Activated CD4-positive, alpha-beta T cell treated with anti-CD3 and anti-CD28 coated beads, Interleukin-10, Interleukin-2, amounts not matched to agents 100 ng/mL and 50 ng/mL, durations not matched to agents 16 hours and 8 hours (primary cell): ENCODE results near the gene UBAP1L.
"Not testable (repeated sequence)": the region's sequence is repeated elsewhere in the genome, so short reads cannot be mapped to it uniquely, and the experiment has no call there.

ENCODE experiments used
- DNase-seq: peaks from one replicate; pipeline ENCODE4 v3.0.0-alpha.2; 2020

UBAP1L gene

DNA sequence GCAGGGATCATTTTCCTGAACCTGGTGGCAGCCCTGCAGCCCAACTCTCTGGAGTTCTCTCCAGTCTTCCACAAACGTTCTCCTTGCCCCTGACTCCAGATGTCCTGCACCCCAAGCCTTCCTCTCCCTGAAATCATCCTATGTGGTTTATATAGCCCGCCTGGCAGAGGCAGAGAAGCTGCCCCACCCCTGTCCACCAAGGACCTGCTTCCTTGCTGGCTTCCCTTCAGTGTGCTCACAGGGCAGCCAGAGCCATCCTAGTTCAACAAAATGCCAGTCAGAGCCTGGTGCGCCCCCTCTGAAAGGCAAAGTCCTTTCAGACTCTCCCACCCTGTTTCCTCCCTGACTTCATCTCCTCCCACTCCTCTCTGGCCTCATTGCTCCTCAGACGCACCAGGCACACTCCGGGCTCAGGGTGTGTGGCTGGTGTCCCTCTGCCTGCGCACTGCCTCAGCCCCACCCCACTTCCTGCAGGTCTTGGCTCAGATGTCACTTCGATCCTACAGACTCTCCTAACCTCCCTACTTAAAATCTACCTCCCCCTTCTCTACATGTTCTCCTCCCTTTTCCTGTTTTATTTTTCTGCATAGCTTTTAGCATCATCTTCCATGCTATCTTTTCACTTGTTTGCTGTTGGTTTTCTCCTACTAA lies 32.6 kb downstream of the UBAP1L start:
- no peak for DNase-seq

DNA sequence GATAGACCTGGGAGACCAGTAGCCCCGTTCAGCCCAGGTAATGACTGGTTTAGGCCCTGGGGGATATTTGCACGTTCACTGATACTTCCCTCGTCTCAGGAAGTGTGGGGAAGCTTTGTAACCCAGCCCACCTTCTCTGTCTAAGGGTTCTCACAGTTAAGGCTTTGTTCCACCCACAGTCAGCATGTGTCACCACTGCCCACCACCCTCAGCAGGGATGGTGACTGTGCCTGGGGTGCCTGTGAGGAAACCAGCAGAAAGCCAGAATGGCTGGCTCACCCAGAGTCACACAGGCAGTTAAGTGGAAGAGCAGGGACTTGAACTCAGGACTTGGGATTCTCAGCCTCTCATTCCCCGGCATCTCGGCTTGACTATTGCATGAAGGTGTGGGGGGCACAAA lies 33.2 kb downstream of the UBAP1L start:
- no peak for DNase-seq

DNA sequence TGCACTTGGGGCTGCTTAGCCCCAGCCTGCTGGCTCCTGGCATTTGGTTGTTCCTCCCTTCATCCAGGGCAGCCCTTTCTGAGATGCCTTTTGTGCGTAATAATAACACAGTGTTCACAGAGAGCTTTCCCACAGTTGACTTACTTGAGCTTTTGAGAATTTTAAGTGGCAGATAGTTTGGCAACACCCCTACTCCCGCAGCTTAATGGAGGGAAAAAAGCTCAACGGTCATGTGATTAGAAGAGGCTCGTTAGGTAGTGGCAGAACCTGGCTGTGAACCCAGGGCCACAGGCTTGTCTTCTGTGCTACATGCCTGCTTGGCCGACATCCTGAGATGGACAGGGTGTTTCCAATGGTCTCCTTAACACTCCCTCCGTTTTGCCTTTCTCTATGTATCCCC lies 33.7 kb downstream of the UBAP1L start:
- DNase-seq, result no peak

DNA sequence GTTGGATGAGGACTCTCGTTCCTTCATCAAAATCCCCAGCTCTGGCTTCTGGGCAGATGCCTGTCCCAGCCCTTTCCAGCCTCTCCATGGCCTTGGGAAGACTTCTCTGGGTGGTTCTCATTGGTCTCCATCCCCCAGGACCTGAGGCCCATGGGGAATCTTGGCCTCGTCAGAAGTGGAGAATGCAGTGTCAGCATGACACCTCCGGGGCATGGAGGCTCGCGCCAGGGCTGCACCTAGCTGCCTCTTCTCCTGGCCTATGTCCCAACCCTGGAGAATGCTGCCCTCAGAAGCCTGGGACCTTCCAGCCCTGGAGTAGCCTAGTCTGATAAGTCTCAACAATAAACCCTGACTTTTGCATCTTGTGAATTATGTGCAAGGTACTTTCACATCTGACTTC lies 35.4 kb downstream of the UBAP1L start:
- no peak for DNase-seq

DNA sequence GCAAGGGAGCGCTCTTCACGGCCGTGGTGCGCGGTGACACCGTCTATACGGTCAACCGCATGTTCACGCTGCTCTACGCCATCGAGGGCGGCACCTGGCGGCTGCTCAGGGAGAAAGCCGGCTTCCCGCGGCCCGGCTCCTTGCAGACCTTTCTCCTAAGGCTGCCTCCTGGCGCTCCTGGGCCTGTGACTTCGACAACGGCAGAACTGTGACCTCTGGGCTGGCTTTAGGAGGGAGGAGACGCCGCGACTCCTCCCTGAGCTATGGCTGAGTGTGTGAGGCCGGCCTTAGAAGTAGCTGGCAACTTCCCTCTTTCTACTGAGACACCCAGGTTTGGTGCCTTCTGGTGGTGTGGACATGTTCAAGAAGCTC lies 37.0 kb downstream of the UBAP1L start:
- peak; percentile 54 for DNase-seq

DNA sequence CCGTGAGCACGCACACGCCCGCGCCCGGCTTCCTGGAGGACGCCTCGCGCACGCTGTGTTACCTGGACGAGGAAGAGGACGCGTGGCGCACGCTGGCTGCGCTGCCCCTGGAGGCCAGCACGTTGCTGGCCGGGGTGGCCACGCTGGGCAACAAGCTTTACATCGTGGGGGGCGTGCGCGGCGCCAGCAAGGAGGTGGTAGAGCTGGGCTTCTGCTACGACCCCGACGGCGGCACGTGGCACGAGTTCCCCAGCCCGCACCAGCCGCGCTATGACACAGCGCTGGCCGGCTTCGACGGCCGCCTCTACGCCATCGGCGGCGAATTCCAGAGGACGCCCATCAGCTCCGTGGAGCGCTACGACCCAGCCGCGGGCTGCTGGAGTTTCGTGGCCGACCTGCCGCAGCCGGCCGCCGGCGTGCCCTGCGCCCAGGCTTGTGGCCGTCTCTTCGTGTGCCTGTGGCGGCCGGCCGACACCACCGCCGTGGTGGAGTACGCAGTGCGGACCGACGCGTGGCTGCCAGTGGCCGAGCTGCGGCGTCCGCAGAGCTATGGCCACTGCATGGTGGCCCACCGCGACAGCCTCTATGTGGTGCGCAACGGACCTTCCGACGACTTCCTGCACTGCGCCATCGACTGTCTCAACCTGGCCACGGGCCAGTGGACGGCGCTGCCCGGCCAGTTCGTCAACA lies 37.6 kb downstream of the UBAP1L start:
- DNase-seq, result no peak

DNA sequence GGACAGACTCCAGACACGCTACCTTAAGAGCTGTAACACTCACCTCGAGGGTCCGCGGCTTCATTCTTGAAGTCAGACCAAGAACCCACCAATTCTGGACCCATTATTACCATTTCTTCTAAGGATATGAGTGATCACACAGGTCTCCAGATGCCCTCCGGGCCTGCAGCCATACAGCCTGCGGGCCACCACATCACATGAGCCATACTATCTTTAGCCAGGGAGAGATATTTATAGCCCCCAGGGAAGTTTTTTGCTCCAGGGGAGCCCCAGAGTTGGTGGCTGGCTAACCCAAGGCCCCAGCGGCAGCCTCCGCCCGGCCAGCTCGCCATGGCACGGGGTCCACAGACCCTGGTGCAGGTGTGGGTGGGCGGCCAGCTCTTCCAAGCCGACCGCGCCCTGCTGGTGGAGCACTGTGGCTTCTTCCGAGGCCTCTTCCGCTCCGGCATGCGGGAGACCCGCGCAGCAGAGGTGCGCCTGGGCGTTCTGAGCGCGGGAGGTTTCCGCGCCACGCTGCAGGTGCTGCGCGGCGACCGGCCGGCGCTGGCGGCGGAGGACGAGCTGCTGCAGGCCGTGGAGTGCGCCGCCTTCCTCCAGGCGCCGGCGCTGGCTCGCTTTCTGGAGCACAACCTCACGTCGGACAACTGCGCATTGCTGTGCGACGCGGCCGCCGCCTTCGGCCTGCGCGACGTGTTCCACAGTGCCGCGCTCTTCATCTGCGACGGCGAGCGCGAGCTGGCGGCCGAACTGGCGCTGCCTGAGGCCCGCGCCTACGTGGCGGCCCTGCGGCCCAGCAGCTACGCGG lies 38.3 kb downstream of the UBAP1L start, which contains the start of gene KBTBD13:
KBTBD13 (plus strand) TSS at position 261 of the 805 bp plus-strand sequence; CDS start at position 331, 70 bp downstream.
- DNase-seq, result no peak

DNA sequence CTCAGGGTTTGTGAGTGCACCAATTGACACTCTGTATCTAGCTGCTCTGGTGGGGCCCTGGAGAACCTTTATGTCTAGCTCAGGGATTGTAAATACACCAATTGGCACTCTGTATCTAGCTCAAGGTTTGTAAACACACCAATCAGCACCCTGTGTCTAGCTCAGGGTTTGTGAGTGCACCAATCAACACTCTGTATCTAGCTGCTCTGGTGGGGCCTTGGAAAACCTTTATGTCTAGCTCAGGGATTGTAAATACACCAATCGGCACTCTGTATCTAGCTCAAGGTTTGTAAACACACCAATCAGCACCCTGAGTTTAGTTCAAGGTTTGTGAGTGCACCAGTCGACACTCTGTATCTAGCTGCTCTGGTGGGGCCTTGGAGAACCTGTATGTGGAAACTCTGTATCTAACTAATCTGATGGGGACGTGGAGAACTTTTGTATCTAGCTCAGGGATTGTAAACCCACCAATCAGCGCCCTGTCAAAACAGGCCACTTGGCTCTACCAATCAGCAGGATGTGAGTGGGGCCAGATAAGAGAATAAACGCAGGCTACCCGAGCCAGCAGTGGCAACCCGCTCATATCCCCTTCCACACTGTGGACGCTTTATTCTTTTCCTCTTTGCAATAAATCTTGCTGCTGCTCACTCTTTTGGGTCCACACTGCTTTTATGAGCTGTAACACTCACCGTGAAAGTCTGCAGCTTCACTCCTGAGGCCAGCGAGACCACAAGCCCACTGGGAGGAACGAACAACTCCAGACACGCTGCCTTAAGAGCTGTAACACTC lies 39.2 kb downstream of the UBAP1L start:
- DNase-seq, result not testable (repeated sequence)

DNA sequence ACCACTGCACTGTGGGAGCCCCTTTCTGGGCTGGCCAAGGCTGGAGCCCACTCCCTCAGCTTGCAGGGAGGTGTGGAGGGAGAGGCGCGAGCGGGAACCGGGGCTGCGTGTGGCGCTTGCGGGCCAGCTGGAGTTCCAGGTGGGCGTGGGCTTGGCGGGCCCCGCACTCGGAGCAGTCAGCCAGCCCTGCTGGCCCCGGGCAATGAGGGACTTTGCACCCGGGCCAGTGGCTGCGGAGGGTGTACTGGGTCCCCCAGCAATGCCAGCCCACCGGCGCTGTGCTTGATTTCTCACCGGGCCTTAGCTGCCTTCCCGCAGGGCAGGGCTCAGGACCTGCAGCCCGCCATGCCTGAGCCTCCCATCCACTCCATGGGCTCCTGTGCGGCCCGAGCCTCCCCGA lies 40.1 kb downstream of the UBAP1L start:
- DNase-seq, result not testable (repeated sequence)

DNA sequence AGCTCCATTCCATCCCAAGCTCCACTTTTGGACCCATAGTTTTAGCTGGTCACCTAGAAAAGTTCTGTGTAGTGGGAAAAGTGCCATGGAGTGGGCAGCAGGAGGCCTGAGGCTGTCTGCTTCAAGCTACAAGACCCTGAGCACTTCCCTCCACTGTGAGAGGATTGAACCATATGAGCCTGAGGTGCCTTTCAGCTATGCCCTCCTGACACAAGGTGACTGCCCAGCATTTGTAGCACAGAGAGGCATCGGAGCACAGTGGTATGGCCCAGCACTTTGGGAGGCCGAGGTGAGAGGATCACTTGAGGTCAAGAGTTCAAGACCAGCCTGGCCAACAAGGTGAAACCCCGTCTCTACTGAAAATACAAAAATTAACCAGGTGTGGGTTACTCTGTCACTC lies 42.4 kb downstream of the UBAP1L start:
- DNase-seq, result no peak

DNA sequence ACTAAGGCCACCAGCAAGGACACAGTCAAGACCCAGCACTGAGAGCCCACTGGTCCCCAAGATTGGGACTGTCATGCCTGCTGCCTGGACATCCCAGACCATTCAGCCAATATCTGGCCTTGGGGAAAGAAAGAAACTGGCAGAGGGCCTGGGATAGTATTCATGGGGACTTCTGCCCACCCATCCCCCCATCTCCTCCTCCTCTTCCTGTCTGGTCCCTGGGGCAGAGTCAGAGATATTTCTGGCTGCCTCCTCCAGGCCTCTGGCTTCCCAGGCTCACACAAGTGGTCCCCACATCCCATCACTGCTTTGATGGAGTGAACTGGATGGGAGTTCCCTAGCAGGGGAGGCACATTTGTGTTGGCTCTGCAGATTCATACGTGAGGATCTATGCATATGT lies 43.0 kb downstream of the UBAP1L start:
- DNase-seq, result no peak

DNA sequence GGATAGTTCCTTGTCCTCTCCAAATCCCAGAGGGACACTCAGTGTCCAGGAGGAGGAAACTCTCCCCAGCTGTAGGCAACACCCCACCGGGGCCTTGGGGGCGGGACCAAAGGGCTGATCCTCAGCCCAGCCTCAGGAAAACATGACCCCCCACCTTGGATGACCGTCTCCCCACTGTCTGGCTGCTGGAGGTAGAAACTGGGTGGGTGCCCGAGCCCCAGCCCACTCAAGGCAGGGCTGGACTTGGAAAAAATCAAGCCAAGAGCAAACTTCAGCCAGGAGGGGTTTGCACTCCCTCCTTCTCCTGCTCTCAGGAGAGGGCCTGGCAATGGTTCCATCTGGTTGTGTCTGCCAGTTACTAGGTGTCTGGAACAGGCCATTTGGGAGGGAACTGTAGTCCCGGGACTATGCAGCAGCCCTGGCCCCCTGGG lies 43.6 kb downstream of the UBAP1L start:
- DNase-seq, result no peak

DNA sequence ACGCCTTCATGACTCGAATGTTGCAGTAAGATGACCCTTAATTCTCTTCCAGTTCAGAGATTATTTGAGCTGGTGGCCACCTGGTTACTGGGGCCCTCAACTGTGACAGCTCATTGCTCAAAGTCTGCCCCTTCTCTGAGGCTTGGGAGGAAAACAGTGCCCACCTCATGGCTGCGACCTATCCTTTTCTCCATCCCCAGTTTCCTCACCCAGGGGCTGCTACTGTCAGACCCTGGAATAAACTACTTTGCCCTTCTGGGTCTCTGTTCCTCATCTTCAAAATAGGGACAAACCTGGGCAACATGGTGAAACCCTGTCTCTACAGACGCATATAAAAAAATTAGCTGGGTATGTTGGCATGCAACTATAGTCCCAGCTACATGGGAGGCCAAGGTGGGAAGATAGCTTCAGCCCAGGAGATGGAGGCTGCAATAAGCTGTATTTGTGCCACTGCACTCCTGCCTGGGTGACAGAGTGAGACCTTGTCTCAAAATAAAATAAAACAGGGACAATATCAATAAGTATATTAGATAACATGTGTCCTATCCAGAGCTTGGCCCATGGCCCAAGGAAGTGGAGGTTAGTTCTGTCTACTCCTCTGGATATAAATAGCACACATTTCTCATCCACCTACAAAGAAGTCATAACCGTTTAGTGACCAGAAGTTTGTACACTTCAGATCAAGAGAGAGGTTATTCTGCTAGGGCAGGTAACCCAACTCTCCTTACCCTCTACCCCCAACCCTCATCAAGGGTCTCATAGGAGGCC lies 45.0 kb downstream of the UBAP1L start:
- no peak for DNase-seq

DNA sequence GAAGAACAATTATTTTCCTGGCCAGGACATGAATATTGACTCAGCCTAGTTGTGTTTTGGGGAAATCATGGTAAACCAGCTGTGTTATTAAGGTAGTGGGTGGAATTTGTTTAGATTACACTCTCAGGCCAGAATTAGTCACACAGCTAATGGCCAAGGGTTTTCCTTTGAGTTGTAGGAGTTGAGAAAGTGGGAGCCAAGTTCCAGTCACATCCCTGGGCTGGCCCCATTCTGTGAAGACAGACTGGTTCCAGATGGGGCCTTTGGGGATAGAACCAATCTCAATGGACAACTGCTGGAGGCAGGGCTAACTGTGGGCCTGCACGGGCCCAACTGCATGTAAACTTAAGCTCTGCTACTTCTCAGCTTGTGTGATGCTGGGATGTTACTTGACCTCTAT lies 45.8 kb downstream of the UBAP1L start:
- no peak for DNase-seq

DNA sequence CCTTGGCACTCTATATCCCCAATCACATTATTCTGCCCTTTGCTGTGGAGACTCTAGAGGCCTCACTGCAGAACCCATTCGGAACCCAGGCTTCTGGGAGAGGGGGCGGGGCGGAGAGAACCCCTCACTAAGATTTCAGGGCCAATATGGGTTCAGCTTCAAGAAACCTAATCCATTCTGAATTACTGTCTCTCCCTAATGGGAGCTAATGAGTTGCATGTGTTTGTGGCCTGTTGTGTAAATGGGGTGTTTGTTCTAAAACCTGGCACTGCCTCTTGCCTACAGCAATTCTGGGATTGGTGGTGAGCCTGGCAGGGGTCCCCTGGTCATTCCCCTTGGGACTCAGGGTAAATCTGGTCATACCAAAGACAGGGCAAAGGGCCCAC lies 46.6 kb downstream of the UBAP1L start:
- DNase-seq, result no peak

DNA sequence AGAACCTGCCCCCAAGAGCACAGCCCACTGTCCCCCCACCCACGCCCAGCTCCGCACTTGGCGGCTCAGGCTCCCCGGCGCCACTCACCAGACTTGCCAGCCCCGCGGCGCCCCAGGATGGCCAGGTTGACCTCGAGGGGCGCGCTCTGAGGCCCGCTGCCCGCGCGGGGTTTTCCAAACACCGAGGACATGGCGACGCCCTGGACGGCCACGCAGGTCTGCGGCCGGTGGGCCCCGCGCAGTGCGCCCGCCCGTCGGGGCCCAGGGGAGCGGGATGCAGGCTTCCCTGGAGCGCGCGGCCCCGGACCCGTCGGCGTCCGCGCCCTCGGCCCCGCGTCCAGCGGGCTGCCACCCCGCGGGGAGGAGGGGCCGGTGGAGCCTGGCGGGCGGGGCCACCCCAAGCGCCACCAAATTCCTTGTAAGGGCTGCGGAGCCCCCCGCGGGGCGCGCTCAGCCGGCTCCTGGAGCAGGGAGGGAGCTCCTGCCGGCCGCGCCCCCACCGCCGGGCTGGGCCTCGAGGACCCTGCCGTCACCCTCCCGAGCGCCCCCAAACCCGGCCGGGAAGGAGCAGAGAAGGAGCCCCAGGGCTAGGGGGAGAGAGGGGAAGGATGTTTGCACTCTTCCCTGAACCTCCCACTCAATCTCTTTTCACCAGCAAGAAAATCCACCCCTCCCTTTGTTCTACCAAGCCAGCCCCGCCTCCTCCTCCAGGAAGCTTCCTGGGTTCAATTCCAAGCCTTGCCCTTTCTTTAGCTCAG lies 47.2 kb downstream of the UBAP1L start, which contains the start of gene RASL12:
RASL12 (minus strand) TSS at position 347 of the 758 bp plus-strand sequence; CDS start at position 191, 156 bp downstream.
- no peak for DNase-seq

DNA sequence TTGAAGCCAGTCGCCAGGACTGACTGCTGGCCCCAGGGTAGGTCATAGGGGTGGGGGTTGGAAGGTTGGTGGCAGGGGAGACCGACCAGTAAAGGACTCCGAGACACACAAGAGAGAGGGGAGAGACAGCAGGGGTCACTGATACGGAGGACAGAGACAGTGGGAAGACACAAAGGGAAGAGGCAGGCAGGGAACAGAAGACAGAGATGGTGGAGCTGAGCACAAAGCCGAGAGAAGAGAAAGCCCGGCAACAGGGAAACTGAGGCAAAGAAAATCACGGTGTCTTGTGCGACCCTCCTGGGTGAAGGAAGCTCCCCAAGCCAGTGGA lies 47.7 kb downstream of the UBAP1L start:
- DNase-seq, result no peak

DNA sequence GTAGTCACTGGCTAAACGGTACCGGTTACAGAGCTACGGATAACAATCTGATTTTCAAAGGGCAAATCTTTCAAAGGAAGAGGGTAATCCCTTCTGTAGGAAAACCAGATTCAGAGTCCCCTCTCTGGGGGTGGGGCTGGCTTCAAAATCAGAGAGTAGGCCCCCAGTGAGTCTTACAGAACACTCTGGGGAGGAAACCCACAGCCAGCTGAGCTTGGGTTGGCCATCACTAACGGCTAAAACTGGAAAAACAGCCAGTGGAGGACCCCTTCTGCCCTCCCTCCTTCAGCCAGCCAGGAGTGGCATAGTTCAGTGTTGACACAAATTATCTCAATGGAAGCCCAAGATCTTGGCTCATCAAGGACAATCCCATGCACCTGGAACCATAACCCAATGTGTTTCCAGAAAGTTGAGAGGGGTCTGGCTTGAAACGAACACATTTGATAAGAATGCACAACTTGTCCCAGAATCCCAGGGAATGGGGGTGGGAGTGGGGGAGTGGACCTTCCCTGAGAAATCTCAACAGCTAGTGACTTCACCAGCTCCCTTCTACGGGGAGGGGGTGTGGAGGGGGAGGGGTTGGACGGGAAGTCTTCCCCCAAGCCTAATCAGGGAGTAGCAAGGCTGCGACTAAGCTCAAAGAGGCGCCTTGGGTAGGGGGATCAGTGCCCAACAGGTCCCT lies 48.2 kb downstream of the UBAP1L start:
- no peak for DNase-seq

DNA sequence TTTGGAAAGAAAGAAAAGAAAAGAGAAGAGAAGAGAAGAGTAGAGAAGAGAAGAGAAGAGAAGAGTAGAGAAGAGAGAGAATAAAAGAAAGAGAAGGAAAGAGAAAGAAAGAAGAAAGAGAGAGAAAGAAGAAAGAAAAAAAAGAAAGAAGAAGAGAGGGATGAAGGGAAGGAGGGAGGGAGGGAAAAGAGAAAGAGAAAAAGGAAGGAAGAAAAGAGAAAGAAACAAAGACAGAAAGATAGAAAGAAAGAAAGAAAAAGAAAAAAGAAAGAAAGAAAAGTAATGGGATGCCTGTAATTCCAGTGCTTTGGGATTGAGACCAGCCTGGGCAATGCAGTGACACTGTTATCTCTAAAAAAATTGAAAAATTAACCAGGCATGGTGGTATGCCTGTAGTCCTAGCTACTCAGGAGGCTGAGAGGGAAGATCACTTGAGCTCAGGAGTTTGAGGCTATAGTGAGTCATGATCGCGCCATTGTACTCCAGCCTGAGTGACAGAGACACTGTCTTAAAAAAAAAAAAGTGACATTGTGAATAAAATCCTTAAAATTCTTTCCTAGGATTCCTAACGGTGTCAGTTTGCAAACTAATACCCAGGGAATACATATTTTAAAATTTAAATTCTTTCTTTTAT lies 48.9 kb downstream of the UBAP1L start:
- DNase-seq, result no peak

DNA sequence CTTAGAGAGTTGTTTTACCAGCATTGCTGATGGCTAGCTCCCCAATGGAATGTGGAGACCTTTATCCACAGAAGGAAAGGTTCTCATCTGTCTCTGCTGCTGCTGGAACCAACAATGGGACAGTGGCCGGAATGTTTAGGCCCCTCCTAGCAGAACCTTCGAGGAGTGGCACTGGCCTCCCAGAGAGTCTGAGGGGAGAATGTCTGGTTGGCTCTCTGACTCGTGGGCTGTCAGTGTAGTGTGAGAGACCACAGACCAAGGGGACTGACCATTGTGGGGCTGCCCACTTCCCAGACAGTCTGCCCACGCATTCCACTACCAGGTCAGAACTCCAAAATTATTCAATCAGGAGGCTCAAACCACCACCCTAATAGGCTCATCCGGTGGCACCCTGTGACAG lies 52.3 kb downstream of the UBAP1L start:
- DNase-seq, result no peak
